Measurements from ENCODE around the gene C12orf76. TPM values are rescaled to one million over a fixed set of nuclear protein-coding genes. Genes with fewer than 3 reads are reported as not detected.

C12orf76 gene
- total and polyA plus RNA-seq, 10 of the 15 experiments (the other 5 are each of a cell fraction or from before 2014, with no cell fraction given), result 3.6 to 20.4 (median 10.7) TPM

DNA sequence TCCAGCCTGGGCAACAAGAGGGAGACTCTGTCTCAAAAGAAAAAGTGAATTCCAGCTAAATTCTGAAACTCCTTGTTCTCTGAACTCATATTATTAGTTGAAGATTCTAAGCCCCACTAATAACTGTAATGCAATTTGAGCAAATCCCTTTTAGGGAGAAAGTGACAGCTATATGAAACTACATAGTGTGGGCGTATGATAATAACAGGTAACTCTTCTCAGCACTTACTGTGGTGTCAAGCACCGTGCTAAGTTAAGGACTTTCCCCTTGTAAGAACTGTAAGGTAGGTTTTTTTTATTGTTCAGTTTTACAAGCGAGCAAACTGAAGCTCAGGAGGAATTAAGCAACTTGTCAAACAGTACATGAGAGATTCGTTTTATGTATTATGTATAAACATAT, 43.7 kb downstream of the C12orf76 start:
- CTCF ChIA-PET, result interaction anchor here (0.6 to 2.6 kb wide), 9 partner anchors 7 to 467 kb away, joined by 3 to 14 read pairs (median 3); no protein-coding TSS in a partner anchor
- RAD21 ChIA-PET (ENCODE audit: unreplicated experiment), result interaction anchor here (0.7 to 3.1 kb wide), 11 partner anchors 8 to 157 kb away, joined by 3 to 17 read pairs (median 4); no protein-coding TSS in a partner anchor
- H3K27ac ChIP-seq (ENCODE audit: control insufficient read depth, insufficient read depth), result peak overlapping the region; percentile 72
- no peaks in the 10 kb centered on the region for H4K20me1 ChIP-seq (ENCODE audit: control insufficient read depth, insufficient read depth)
- H3K79me2 ChIP-seq (ENCODE audit: control insufficient read depth, insufficient read depth, low read length), result peaks cover 66% of the 10 kb centered on the region
- 2% methylated on average over 4 of the region's 4 CpGs for WGBS (ENCODE audit: insufficient coverage, insufficient replicate concordance, low lambda C conversion rate, missing lambda C conversion rate)
- no TSS peak for BruUV-seq (replicated peaks)
- H2AFZ ChIP-seq (ENCODE audit: control insufficient read depth, low read depth, low read length), result no peak overlapping the region
- FAIRE-seq, result peak; percentile 76
- H3K36me3 ChIP-seq (ENCODE audit: control insufficient read depth in 2 of 2, insufficient read depth in 2 of 2, low read length in 1 of 2), result peaks cover 0 to 5% of the 10 kb centered on the region in 2 experiments; a peak in 1 of 4 replicates
- peak; percentile 79 for ATAC-seq
- no peaks in the 10 kb centered on the region for H3K27me3 ChIP-seq (replicated peaks in 1 of 2; ENCODE audit: control insufficient read depth in 2 of 2, insufficient read depth in 2 of 2, low read length in 1 of 2)
- peak; percentile 60 for DNase-seq (ENCODE audit: low read depth, low spot score)
- H3K9me3 ChIP-seq (replicated peaks; ENCODE audit: control insufficient read depth, insufficient read depth, low read length), result no peaks in the 10 kb centered on the region; the same call in 2 of the 3 replicates
- H3K4me2 ChIP-seq (ENCODE audit: control insufficient read depth, insufficient read depth), result peak overlapping the region; percentile 82
- H3K4me1 ChIP-seq (ENCODE audit: control insufficient read depth, insufficient read depth, low read length), result peaks cover 40% of the 10 kb centered on the region
- intact Hi-C loops (cut with micrococcal nuclease; ENCODE audit: unreplicated experiment) (no loop called here), in situ Hi-C loops (cut with MboI) (no loop called here)
- peak overlapping the region; percentile 16; the same call in 1 of the 2 replicates for H3K9ac ChIP-seq (ENCODE audit: control insufficient read depth, insufficient read depth, low read length)
- SMC1A ChIA-PET (ENCODE audit: uncharacterized antibody, unreplicated experiment), result interaction anchor here (1.0 to 4.8 kb wide), 15 partner anchors 8 to 151 kb away, joined by 3 to 29 read pairs (median 4); no protein-coding TSS in a partner anchor
- peak overlapping the region; percentile 65 for H3K4me3 ChIP-seq
- POLR2A ChIA-PET, result interaction anchor here (0.6 to 2.5 kb wide), 7 partner anchors 8 to 111 kb away, joined by 3 to 16 read pairs (median 4); partner anchors contain the start of gene GIT2
- TF ChIP-seq JUNB (IDR thresholded peaks at IDR 0.05), result peak; percentile 86
- TF ChIP-seq, protein P1, sequence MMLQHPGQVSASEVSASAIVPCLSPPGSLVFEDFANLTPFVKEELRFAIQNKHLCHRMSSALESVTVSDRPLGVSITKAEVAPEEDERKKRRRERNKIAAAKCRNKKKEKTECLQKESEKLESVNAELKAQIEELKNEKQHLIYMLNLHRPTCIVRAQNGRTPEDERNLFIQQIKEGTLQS (IDR thresholded peaks at IDR 0.05; ENCODE audit: borderline replicate concordance, extremely low read depth, low read depth, low read length), result no peak
- TF ChIP-seq, protein P2, sequence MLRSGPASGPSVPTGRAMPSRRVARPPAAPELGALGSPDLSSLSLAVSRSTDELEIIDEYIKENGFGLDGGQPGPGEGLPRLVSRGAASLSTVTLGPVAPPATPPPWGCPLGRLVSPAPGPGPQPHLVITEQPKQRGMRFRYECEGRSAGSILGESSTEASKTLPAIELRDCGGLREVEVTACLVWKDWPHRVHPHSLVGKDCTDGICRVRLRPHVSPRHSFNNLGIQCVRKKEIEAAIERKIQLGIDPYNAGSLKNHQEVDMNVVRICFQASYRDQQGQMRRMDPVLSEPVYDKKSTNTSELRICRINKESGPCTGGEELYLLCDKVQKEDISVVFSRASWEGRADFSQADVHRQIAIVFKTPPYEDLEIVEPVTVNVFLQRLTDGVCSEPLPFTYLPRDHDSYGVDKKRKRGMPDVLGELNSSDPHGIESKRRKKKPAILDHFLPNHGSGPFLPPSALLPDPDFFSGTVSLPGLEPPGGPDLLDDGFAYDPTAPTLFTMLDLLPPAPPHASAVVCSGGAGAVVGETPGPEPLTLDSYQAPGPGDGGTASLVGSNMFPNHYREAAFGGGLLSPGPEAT (IDR thresholded peaks at IDR 0.05; ENCODE audit: low read depth), result peak; percentile 66; the same call in 1 of the 2 replicates
- TF ChIP-seq MYB (IDR thresholded peaks at IDR 0.05; ENCODE audit: borderline replicate concordance, low read depth, low read length), result no peak
- TF ChIP-seq, protein P3, sequence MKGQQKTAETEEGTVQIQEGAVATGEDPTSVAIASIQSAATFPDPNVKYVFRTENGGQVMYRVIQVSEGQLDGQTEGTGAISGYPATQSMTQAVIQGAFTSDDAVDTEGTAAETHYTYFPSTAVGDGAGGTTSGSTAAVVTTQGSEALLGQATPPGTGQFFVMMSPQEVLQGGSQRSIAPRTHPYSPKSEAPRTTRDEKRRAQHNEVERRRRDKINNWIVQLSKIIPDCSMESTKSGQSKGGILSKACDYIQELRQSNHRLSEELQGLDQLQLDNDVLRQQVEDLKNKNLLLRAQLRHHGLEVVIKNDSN (IDR thresholded peaks at IDR 0.05; ENCODE audit: borderline replicate concordance, extremely low read length, insufficient read depth, low read depth, low read length), result no peak
- TF ChIP-seq PKNOX1 (IDR thresholded peaks at IDR 0.05), result peak; percentile 63; the same call in 1 of the 2 replicates
- peak; percentile 58; the same call in 1 of the 2 replicates for TF ChIP-seq ZNF217 (IDR thresholded peaks at IDR 0.05)
- no peak for TF ChIP-seq PAX5 (IDR thresholded peaks at IDR 0.05; ENCODE audit: borderline replicate concordance, low read depth, low read length)
- TF ChIP-seq ZNF384 (IDR thresholded peaks at IDR 0.05; ENCODE audit: borderline replicate concordance, low read depth, low read length), result peak; percentile 76
- TF ChIP-seq ZNF24 (IDR thresholded peaks at IDR 0.05), result peak; percentile 58
- peak; percentile 52; the same call in 1 of the 2 replicates for TF ChIP-seq BACH1 (IDR thresholded peaks at IDR 0.05; ENCODE audit: borderline replicate concordance)
- TF ChIP-seq KDM1A (IDR thresholded peaks at IDR 0.05; ENCODE audit: borderline replicate concordance), result no peak
- TF ChIP-seq IRF4 (IDR thresholded peaks at IDR 0.05; ENCODE audit: low read depth, low read length), result peak; percentile 63; the same call in 1 of the 2 replicates
- TF ChIP-seq SKIL (IDR thresholded peaks at IDR 0.05; ENCODE audit: low read depth, poor library complexity, severe bottlenecking), result peak; percentile 65
- peak; percentile 68 for TF ChIP-seq RUNX3 (IDR thresholded peaks at IDR 0.05; ENCODE audit: low read length)
- peak; percentile 52; the same call in 1 of the 2 replicates for TF ChIP-seq TBL1XR1 (IDR thresholded peaks at IDR 0.05; ENCODE audit: low read depth, low read length)
- no peak for TF ChIP-seq CHD1 (IDR thresholded peaks at IDR 0.05; ENCODE audit: low read depth, low read length)
- TF ChIP-seq EZH2 (IDR thresholded peaks at IDR 0.05; ENCODE audit: borderline replicate concordance, control insufficient read depth, low read depth, low read length), result no peak

All from GM12878 (cell line).